SJCRH30 (cell line): ENCODE results near the gene NCAM2. TPM values are rescaled to one million over a fixed set of nuclear protein-coding genes. Genes with fewer than 3 reads are reported as not detected.

ENCODE experiments used
- DNase-seq, 2 experiments: peaks; one replicate each; pipeline ENCODE4 v3.0.0-alpha.2; 2015 to 2020
- H3K27ac ChIP-seq: fragments of 250-450 bp; sonication (Bioruptor Pico); 2 replicates; pipeline ENCODE4 v1.5.1; 2020; ENCODE audit warnings: mild to moderate bottlenecking, moderate library complexity
- H3K27me3 ChIP-seq: fragments of 250-450 bp; sonication (Bioruptor Pico); 2 replicates; pipeline ENCODE4 v1.5.1; 2020; ENCODE audit warnings: mild to moderate bottlenecking, moderate library complexity
- H3K36me3 ChIP-seq: fragments of 250-450 bp; sonication (Bioruptor Pico); 2 replicates; pipeline ENCODE4 v1.5.1; 2020; ENCODE audit warnings: mild to moderate bottlenecking, moderate library complexity
- H3K4me1 ChIP-seq: fragments of 250-450 bp; sonication (Bioruptor Pico); 2 replicates; pipeline ENCODE4 v1.5.1; 2020; ENCODE audit warnings: mild to moderate bottlenecking, moderate library complexity
- H3K4me3 ChIP-seq: fragments of 250-450 bp; sonication (Bioruptor Pico); 2 replicates; pipeline ENCODE4 v1.5.1; 2020; ENCODE audit warnings: mild to moderate bottlenecking, moderate library complexity
- H3K9me3 ChIP-seq: fragments of 250-450 bp; sonication (Bioruptor Pico); replicated peaks from 2 replicates; pipeline ENCODE4 v1.5.1; 2020; ENCODE audit warnings: mild to moderate bottlenecking, moderate library complexity
- total RNA-seq: library from RNA; depleted of rRNA; stranded (reverse); fragments of >200 nt; shearing (Covaris generic); gene quantifications from 2 replicates; pipeline ENCODE4 v1.2.3, GENCODE V29; 2014

Gene NCAM2
- total RNA-seq, 1 experiment from 2014 or later, result not detected

DNA sequence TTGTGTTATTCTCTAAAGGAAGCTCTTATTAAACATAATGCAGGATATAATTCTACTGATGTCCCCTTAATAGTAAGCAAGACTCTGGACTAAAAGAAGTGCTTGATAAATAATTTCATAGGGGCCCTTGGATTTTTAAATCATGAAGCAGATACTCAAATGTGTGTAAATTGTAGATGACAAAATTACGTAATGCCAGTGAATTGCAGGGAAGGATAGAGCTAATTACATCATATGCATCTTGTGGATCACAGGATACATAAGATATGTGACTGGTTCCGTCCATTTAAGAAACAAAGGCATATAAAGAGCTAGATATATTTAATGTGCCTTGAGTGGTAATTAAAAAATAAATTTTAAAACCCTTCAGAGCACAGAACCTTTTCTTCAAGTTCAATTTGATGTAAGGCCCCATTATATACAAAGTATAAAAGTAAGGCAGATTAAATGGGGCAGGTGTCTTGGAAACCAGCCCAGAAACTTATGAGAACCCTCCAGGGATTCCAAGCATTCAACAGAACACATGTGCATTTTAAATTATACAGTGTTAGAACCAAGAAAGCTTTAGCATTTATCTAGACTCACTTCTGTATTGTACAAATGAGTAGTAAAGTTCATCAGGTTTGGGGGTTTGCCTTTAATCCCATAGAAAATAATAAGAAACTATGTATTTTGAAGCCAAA is 190.4 kb downstream of the NCAM2 start:
- peak; percentile 10 to 53 for DNase-seq
- Histone ChIP-seq H3K36me3 (no peaks in the 10 kb centered on the region), H3K4me3 (no peak overlapping the region), H3K27ac (no peak overlapping the region), H3K27me3 (no peaks in the 10 kb centered on the region), H3K9me3 (no peaks in the 10 kb centered on the region), H3K4me1 (no peaks in the 10 kb centered on the region)

GRCh38 chr21:21195417-21195943 is 197.3 kb downstream of the NCAM2 start:
- H3K9me3 ChIP-seq, result no peaks in the 10 kb centered on the region
- H3K36me3 ChIP-seq, result no peaks in the 10 kb centered on the region
- no peaks in the 10 kb centered on the region for H3K27me3 ChIP-seq
- no peak overlapping the region for H3K27ac ChIP-seq
- no peak overlapping the region for H3K4me3 ChIP-seq
- H3K4me1 ChIP-seq, result no peaks in the 10 kb centered on the region
- no peak for DNase-seq

DNA sequence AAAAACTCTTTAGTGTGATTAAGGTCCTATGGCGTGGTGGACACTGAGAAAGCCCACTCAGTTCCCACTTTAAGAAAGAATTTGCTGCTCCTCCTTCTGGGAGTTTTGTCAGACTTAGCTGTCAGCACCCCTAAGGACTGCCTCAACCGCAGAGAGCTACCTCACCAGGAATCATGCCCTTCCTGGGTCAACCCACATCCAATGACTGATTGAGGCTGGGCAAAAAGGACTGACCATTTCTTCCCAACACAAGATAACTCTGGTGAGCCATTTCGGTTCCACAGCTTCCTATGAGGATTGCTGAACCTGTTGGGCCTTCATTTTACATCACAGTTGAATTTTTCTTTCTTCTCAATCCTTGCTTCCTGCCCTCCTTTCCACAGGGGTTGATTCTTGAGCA is 197.9 kb downstream of the NCAM2 start:
- no peaks in the 10 kb centered on the region for H3K36me3 ChIP-seq
- DNase-seq, result no peak
- no peak overlapping the region for H3K4me3 ChIP-seq
- H3K27me3 ChIP-seq, result no peaks in the 10 kb centered on the region
- H3K27ac ChIP-seq, result no peak overlapping the region
- H3K9me3 ChIP-seq, result no peaks in the 10 kb centered on the region
- no peaks in the 10 kb centered on the region for H3K4me1 ChIP-seq

DNA sequence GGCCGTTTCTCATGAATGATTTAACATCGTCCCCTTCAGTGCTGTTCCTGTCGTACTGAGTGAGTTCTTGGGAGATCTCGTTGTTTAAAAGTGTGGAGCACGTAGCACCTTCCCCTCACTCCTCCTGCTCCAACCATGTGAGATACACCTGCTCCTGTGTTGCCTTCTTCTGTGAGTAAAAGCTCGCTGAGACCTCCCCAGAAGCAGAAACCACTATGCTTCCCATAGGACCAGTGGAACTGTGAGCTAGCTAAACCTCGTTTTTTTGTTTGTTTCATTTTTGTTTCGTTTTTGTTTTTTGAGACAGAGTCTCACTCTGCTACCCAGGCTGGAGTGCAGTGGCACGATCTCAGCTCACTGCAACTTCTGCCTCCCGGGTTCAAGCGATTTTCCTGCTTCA is 198.6 kb downstream of the NCAM2 start:
- no peak for DNase-seq
- Histone ChIP-seq H3K27ac (no peak overlapping the region), H3K27me3 (no peaks in the 10 kb centered on the region), H3K9me3 (no peaks in the 10 kb centered on the region), H3K36me3 (no peaks in the 10 kb centered on the region), H3K4me1 (no peaks in the 10 kb centered on the region), H3K4me3 (no peak overlapping the region)

DNA sequence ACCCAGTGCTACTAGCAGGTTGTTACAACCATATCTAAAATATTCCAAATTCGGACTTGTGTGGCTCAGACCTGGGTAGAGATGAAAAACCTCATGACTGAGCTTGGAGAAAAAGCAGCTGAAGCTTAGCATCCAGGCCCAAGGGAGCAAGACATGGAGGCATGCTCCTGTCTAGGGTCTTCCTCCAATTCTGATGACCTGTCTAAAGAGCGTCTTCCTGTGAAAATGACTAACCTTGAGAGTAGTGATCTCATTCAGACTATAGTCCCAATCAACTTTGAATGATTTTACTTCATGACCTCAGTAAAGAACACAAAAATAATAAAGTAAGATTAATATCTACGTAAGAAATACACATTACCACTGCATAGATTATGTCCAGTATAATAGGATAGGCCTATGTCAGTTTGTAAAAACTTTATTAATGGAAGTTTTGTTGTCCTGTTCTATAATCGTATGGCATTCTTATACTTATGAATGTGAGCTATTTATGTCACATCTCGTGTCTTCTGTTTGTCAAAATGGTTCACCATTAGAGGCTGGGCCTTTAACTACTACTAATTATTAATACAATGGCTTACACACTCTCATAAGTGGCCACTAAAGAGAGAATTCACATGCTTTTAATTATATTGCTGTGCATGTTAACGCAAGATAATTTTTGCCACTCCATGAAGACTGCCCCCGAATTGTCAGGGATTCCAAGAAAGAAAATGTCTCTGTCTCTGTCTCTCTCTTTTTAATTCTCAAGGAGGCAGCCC is 201.3 kb downstream of the NCAM2 start:
- Histone ChIP-seq H3K9me3 (no peaks in the 10 kb centered on the region), H3K4me3 (no peak overlapping the region), H3K27me3 (no peaks in the 10 kb centered on the region), H3K4me1 (no peaks in the 10 kb centered on the region), H3K36me3 (no peaks in the 10 kb centered on the region), H3K27ac (no peak overlapping the region)
- no peak for DNase-seq

- Histone ChIP-seq H3K9me3 (no peaks in the 10 kb centered on the region), H3K27ac (no peak overlapping the region), H3K4me3 (no peak overlapping the region), H3K36me3 (no peaks in the 10 kb centered on the region), H3K4me1 (no peaks in the 10 kb centered on the region), H3K27me3 (no peaks in the 10 kb centered on the region)
- peak; percentile 2 to 3 for DNase-seq
These were observed 202.1 kb downstream of the NCAM2 start for GRCh38 chr21:21200103-21200938.

DNA sequence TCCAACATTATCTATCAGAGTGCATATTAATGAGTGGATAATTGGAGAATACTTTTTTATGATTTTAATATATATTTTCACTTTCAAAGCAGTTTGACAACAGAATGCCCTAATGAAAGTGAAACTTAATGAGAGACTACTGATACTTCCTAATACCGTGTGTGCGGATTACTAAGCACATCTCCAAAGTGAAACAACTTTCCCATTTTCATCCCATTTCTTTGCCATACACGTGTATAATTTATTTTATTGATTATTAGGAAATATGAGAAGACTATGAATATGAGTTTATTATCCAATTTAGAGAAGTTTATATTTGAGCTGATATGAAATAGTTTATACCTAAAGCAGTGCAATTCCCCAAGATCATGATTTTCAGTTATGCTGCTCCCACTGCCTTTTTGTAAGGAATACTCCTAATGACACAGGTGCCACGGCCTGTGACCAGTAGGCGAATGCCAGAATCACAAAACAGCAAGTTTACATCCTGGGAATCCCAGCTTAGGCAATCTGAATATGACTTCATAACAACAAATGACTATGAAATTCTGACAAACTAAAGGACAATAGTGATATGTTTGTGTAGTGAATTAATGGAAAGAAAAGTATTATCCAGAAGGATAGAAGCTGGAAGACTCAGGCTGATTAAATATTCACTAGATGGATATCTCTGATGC is 202.9 kb downstream of the NCAM2 start:
- DNase-seq, result no peak
- Histone ChIP-seq H3K27ac (no peak overlapping the region), H3K4me1 (no peaks in the 10 kb centered on the region)

GRCh38 chr21:21203822-21204339 is 205.7 kb downstream of the NCAM2 start:
- Histone ChIP-seq H3K27ac (no peak overlapping the region), H3K4me3 (no peak overlapping the region), H3K4me1 (no peaks in the 10 kb centered on the region), H3K27me3 (no peaks in the 10 kb centered on the region), H3K9me3 (no peaks in the 10 kb centered on the region), H3K36me3 (no peaks in the 10 kb centered on the region)
- no peak for DNase-seq

More for the DNA sequence above, 202.9 kb downstream of the NCAM2 start:
- Histone ChIP-seq H3K36me3 (no peaks in the 10 kb centered on the region), H3K27me3 (no peaks in the 10 kb centered on the region), H3K9me3 (no peaks in the 10 kb centered on the region), H3K4me3 (no peak overlapping the region)

DNA sequence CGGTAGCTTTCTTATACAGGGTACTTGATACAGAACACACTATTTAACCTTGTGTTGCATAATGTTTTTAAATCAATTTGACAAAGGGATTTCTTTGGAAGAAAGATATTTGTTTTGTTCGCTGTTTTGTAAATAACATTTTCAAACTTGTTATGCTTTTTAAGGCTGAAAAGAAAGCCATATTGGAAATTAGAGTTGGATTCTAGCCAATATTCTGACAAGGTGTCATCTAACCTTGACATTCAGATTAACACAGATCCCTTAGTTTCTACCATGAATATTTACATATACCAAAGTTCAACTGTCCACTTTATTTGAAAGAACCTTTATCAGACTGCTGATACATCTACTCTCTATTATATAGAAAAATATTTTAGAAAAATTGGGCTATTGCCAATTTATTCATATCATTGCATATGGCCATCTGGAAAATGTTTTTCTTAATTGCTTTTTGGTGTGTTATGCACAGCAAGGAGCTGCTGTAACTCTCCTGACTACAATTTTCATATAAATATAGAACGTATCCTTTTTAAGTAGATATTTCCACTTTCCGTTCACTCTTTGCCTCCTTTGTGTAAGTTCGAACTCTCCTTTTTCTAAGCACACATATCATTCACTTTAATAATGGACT is 206.3 kb downstream of the NCAM2 start:
- Histone ChIP-seq H3K27me3 (no peaks in the 10 kb centered on the region), H3K4me1 (no peaks in the 10 kb centered on the region), H3K27ac (no peak overlapping the region), H3K36me3 (no peaks in the 10 kb centered on the region), H3K9me3 (no peaks in the 10 kb centered on the region), H3K4me3 (no peak overlapping the region)
- DNase-seq, result no peak

GRCh38 chr21:21205604-21206003 is 207.4 kb downstream of the NCAM2 start:
- Histone ChIP-seq H3K9me3 (no peaks in the 10 kb centered on the region), H3K36me3 (no peaks in the 10 kb centered on the region), H3K4me1 (no peaks in the 10 kb centered on the region), H3K4me3 (no peak overlapping the region), H3K27me3 (no peaks in the 10 kb centered on the region; the same call in 1 of the 2 replicates), H3K27ac (no peak overlapping the region)
- DNase-seq, result no peak

- no peaks in the 10 kb centered on the region for H3K9me3 ChIP-seq
- no peak overlapping the region for H3K4me3 ChIP-seq
- no peaks in the 10 kb centered on the region for H3K36me3 ChIP-seq
- DNase-seq, result no peak
- H3K27me3 ChIP-seq, result no peaks in the 10 kb centered on the region; the same call in 1 of the 2 replicates
- no peak overlapping the region for H3K27ac ChIP-seq
- H3K4me1 ChIP-seq, result no peaks in the 10 kb centered on the region
These were observed 212.3 kb downstream of the NCAM2 start for GRCh38 chr21:21210552-21210951.

GRCh38 chr21:21213297-21213696 is 215.1 kb downstream of the NCAM2 start:
- Histone ChIP-seq H3K27me3 (no peaks in the 10 kb centered on the region; the same call in 1 of the 2 replicates), H3K4me3 (no peak overlapping the region), H3K27ac (no peak overlapping the region), H3K36me3 (no peaks in the 10 kb centered on the region), H3K4me1 (no peaks in the 10 kb centered on the region), H3K9me3 (no peaks in the 10 kb centered on the region)
- DNase-seq, result no peak

DNA sequence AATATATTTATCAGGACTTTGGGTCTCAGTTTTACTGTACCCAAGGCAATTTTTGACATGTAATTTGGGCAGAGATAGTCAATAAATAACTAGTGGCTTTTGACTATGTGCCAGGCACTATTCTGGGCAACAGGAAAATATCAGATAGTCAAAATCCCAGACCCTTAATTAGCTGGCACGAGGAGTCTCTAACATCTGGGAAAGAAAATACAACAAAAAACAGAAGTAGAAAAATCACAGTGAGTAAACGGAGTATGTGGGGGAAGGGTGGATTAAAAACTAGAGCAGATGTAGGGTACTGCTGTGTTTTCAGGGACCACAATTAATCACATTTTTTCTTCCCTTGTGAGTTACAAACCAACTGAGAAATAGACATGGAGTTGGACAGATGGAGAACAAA is 217.8 kb downstream of the NCAM2 start:
- no peaks in the 10 kb centered on the region for H3K4me1 ChIP-seq
- H3K9me3 ChIP-seq, result no peaks in the 10 kb centered on the region
- H3K27me3 ChIP-seq, result no peaks in the 10 kb centered on the region
- H3K36me3 ChIP-seq, result no peaks in the 10 kb centered on the region
- H3K27ac ChIP-seq, result no peak overlapping the region
- DNase-seq, result no peak
- no peak overlapping the region for H3K4me3 ChIP-seq

GRCh38 chr21:21226472-21226871 is 228.3 kb downstream of the NCAM2 start:
- Histone ChIP-seq H3K9me3 (no peaks in the 10 kb centered on the region), H3K4me1 (no peaks in the 10 kb centered on the region), H3K4me3 (no peak overlapping the region), H3K27ac (no peak overlapping the region), H3K27me3 (no peaks in the 10 kb centered on the region), H3K36me3 (no peaks in the 10 kb centered on the region; the same call in 1 of the 2 replicates)
- DNase-seq, result no peak
